C1 segment of cervical spinal cord (tissue), 14 donors: ENCODE results near the gene KCNK2.

ENCODE experiments used
- DNase-seq, 14 donors: peaks; one replicate each; lab custom pipeline; 2025; lab: John Stamatoyannopoulos, UW

Gene KCNK2

GRCh38 chr1:215252164-215252563, 169.6 kb downstream of the KCNK2 start:
- no peak for DNase-seq

- DNase-seq, result no peak
Measured at GRCh38 chr1:215256936-215257679, 174.6 kb downstream of the KCNK2 start.

GRCh38 chr1:215260711-215261110, 178.2 kb downstream of the KCNK2 start:
- no peak for DNase-seq

- no peak for DNase-seq
Measured at GRCh38 chr1:215262106-215262505, 179.6 kb downstream of the KCNK2 start.

GRCh38 chr1:215263636-215264035, 181.1 kb downstream of the KCNK2 start:
- DNase-seq, result no peak

- DNase-seq, result no peak
Measured at GRCh38 chr1:215264649-215265048, 182.1 kb downstream of the KCNK2 start.

GRCh38 chr1:215267495-215267894, 185.0 kb downstream of the KCNK2 start:
- no peak for DNase-seq

- no peak for DNase-seq
Measured at GRCh38 chr1:215269955-215270354, 187.4 kb downstream of the KCNK2 start.

GRCh38 chr1:215273838-215274516, 191.4 kb downstream of the KCNK2 start:
- no peak for DNase-seq

GRCh38 chr1:215276582-215276981, 194.0 kb downstream of the KCNK2 start:
- no peak for DNase-seq

GRCh38 chr1:215277532-215277931, 195.0 kb downstream of the KCNK2 start:
- DNase-seq, result no peak

GRCh38 chr1:215279682-215280081, 197.1 kb downstream of the KCNK2 start:
- no peak for DNase-seq

- DNase-seq, result no peak
Measured at GRCh38 chr1:215282557-215282956, 200.0 kb downstream of the KCNK2 start.

- DNase-seq, result no peak
Measured at GRCh38 chr1:215285013-215285800, 202.7 kb downstream of the KCNK2 start.
